H1 (cell line): ENCODE data around the gene RAB43.

ENCODE experiments used
- BRCA1 ChIP-seq: IDR thresholded peaks from 2 replicates; pipeline ENCODE4 v1.6.1; 2012; ENCODE audit warnings: low read depth, low read length, improper control_type of control experiment
- KDM5A ChIP-seq: fragments of 200-600 bp; IDR thresholded peaks from 2 replicates; pipeline ENCODE4 v1.7.1; 2012; ENCODE audit warnings: mild to moderate bottlenecking, low read length, inconsistent platforms, mixed read lengths
- TF ChIP-seq, protein P1 (sequence below), 3 experiments: IDR thresholded peaks; 1 replicate in 2 of 3; 2 replicates in 1 of 3; pipeline versions ENCODE4 v1.5.1 to v1.6.1; 2011; ENCODE audit warnings: low read length in 3 of 3, mild to moderate bottlenecking in 3 of 3, inconsistent platforms in 2 of 3, low read depth in 1 of 3, moderate library complexity in 1 of 3; ENCODE audit not compliant: insufficient read depth in 1 of 3; ENCODE audit errors: control extremely low read depth in 1 of 3
- TF ChIP-seq, protein P2 (sequence below): IDR thresholded peaks from 2 replicates; pipeline ENCODE4 v1.6.1; 2011; ENCODE audit warnings: low read length, improper control_type of control experiment

DNA sequence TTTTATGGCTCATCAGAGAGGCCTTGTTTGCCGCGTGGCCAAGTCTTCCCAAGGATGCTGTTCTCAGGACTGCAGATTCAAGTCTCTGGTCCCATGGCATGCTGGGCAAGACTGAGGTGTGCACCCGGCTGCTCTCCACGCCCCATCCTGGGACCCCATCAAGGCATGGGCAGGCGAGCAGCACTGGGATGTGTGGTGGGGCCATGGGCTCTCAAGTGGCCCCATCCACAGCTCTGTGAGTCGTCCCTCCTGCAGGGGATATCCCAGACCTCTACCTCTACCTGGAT is 74.1 kb downstream of the RAB43 start:
- TF ChIP-seq KDM5A (no peak), BRCA1 (no peak)
- TF ChIP-seq, protein P1, sequence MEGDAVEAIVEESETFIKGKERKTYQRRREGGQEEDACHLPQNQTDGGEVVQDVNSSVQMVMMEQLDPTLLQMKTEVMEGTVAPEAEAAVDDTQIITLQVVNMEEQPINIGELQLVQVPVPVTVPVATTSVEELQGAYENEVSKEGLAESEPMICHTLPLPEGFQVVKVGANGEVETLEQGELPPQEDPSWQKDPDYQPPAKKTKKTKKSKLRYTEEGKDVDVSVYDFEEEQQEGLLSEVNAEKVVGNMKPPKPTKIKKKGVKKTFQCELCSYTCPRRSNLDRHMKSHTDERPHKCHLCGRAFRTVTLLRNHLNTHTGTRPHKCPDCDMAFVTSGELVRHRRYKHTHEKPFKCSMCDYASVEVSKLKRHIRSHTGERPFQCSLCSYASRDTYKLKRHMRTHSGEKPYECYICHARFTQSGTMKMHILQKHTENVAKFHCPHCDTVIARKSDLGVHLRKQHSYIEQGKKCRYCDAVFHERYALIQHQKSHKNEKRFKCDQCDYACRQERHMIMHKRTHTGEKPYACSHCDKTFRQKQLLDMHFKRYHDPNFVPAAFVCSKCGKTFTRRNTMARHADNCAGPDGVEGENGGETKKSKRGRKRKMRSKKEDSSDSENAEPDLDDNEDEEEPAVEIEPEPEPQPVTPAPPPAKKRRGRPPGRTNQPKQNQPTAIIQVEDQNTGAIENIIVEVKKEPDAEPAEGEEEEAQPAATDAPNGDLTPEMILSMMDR (IDR thresholded peaks at IDR 0.05; ENCODE audit: control extremely low read depth in 1 of 3, insufficient read depth in 1 of 3, low read depth in 1 of 3, low read length in 3 of 3), result no peak
- TF ChIP-seq, protein P2, sequence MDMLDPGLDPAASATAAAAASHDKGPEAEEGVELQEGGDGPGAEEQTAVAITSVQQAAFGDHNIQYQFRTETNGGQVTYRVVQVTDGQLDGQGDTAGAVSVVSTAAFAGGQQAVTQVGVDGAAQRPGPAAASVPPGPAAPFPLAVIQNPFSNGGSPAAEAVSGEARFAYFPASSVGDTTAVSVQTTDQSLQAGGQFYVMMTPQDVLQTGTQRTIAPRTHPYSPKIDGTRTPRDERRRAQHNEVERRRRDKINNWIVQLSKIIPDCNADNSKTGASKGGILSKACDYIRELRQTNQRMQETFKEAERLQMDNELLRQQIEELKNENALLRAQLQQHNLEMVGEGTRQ, result no peak
